Peyer's patch (tissue), 4 donors: ENCODE results near the gene TRAPPC3.

Source experiments
- POLR2A ChIP-seq, 2 donors: fragments of 450-650 bp; IDR thresholded peaks; one replicate each; pipeline ENCODE4 v1.5.1; 2017; ENCODE audit warnings: antibody characterized with exemption in 2 of 2, mild to moderate bottlenecking in 2 of 2, moderate library complexity in 2 of 2
- TF ChIP-seq, protein P1 (sequence below), 6 experiments: fragments of 450-650 bp in 4 of 6; fragments of 200-600 bp in 2 of 6; sonication (generic) in 1 of 6; IDR thresholded peaks; one replicate each; pipeline ENCODE4 v1.5.1; 2017 to 2019; ENCODE audit warnings: antibody characterized with exemption in 6 of 6, mild to moderate bottlenecking in 3 of 6, moderate library complexity in 1 of 6

GRCh38 chr1:36098650-36099365 is 50.5 kb downstream of the TRAPPC3 start:
- TF ChIP-seq, protein P1, sequence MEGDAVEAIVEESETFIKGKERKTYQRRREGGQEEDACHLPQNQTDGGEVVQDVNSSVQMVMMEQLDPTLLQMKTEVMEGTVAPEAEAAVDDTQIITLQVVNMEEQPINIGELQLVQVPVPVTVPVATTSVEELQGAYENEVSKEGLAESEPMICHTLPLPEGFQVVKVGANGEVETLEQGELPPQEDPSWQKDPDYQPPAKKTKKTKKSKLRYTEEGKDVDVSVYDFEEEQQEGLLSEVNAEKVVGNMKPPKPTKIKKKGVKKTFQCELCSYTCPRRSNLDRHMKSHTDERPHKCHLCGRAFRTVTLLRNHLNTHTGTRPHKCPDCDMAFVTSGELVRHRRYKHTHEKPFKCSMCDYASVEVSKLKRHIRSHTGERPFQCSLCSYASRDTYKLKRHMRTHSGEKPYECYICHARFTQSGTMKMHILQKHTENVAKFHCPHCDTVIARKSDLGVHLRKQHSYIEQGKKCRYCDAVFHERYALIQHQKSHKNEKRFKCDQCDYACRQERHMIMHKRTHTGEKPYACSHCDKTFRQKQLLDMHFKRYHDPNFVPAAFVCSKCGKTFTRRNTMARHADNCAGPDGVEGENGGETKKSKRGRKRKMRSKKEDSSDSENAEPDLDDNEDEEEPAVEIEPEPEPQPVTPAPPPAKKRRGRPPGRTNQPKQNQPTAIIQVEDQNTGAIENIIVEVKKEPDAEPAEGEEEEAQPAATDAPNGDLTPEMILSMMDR (IDR thresholded peaks at IDR 0.05): no peak
- TF ChIP-seq POLR2A (IDR thresholded peaks at IDR 0.05): no peak
